H9 (cell line): ENCODE data around the gene MRPS35. TPM values are rescaled to one million over a fixed set of nuclear protein-coding genes. Genes with fewer than 3 reads are reported as not detected.

Source experiments
- DNase-seq: peaks from one replicate; pipeline ENCODE4 v3.0.0-alpha.2; 2017
- H2AFZ ChIP-seq: one replicate; pipeline ENCODE4 v1.6.1; 2013; ENCODE audit warnings: mild to moderate bottlenecking, low read length, control low read depth, moderate library complexity
- H2AK5ac ChIP-seq: 2 replicates; pipeline ENCODE4 v1.6.1; 2013; ENCODE audit warnings: low read length, control low read depth, mixed read lengths; ENCODE audit not compliant: insufficient read length
- H2BK120ac ChIP-seq: one replicate; pipeline ENCODE4 v1.6.1; 2013; ENCODE audit warnings: low read depth, mild to moderate bottlenecking, low read length, control low read depth, inconsistent platforms; ENCODE audit not compliant: poor library complexity, severe bottlenecking
- H2BK12ac ChIP-seq: 2 replicates; pipeline ENCODE4 v1.6.1; 2013; ENCODE audit warnings: low read length, control low read depth, mixed read lengths, low read depth; ENCODE audit not compliant: insufficient read length
- H2BK15ac ChIP-seq: 2 replicates; pipeline ENCODE4 v1.6.1; 2013; ENCODE audit warnings: low read depth, low read length, control low read depth
- H2BK20ac ChIP-seq: one replicate; pipeline ENCODE4 v1.6.1; 2013; ENCODE audit warnings: low read depth, mild to moderate bottlenecking, low read length, control low read depth, inconsistent platforms; ENCODE audit not compliant: poor library complexity, severe bottlenecking
- H2BK5ac ChIP-seq: 2 replicates; pipeline ENCODE4 v1.6.1; 2013; ENCODE audit warnings: low read length, control low read depth, mixed read lengths; ENCODE audit not compliant: insufficient read length
- H3K14ac ChIP-seq: 2 replicates; pipeline ENCODE4 v1.6.1; 2013; ENCODE audit warnings: low read length, control low read depth; ENCODE audit not compliant: insufficient read depth
- H3K18ac ChIP-seq: 2 replicates; pipeline ENCODE4 v1.6.1; 2013; ENCODE audit warnings: low read depth, mild to moderate bottlenecking, mixed read lengths, low read length, control low read depth; ENCODE audit not compliant: insufficient read length
- H3K23ac ChIP-seq: 2 replicates; pipeline ENCODE4 v1.6.1; 2013; ENCODE audit warnings: low read length, control low read depth, mixed read lengths, low read depth; ENCODE audit not compliant: insufficient read length
- H3K23me2 ChIP-seq: 2 replicates; pipeline ENCODE4 v1.6.1; 2013; ENCODE audit warnings: low read depth, mild to moderate bottlenecking, mixed read lengths, low read length, control low read depth; ENCODE audit not compliant: insufficient read length, poor library complexity, severe bottlenecking
- H3K27ac ChIP-seq: 2 replicates; pipeline ENCODE4 v1.5.1; 2013; ENCODE audit warnings: low read length, control low read depth, mixed read lengths, low read depth; ENCODE audit not compliant: insufficient read length
- H3K27me3 ChIP-seq: 2 replicates; pipeline ENCODE4 v1.6.1; 2013; ENCODE audit warnings: low read length, control low read depth, inconsistent platforms; ENCODE audit not compliant: insufficient read depth
- H3K4ac ChIP-seq: 2 replicates; pipeline ENCODE4 v1.6.1; 2013; ENCODE audit warnings: low read depth, mild to moderate bottlenecking, control low read depth, inconsistent platforms, low read length, moderate library complexity
- H3K4me1 ChIP-seq: 2 replicates; pipeline ENCODE4 v1.6.1; 2013; ENCODE audit warnings: low read length, control low read depth, inconsistent platforms; ENCODE audit not compliant: insufficient read depth
- H3K4me2 ChIP-seq: 2 replicates; pipeline ENCODE4 v1.6.1; 2013; ENCODE audit warnings: low read length, control low read depth, mixed read lengths; ENCODE audit not compliant: insufficient read length, insufficient read depth
- H3K56ac ChIP-seq: 2 replicates; pipeline ENCODE4 v1.6.1; 2013; ENCODE audit warnings: low read depth, mild to moderate bottlenecking, mixed read lengths, low read length, control low read depth; ENCODE audit not compliant: insufficient read length
- H3K79me1 ChIP-seq: 2 replicates; pipeline ENCODE4 v1.6.1; 2013; ENCODE audit warnings: low read depth, mild to moderate bottlenecking, moderate library complexity, low read length, control low read depth, inconsistent platforms; ENCODE audit not compliant: insufficient read depth, poor library complexity, severe bottlenecking
- H3K79me2 ChIP-seq: 2 replicates; pipeline ENCODE4 v1.6.1; 2013; ENCODE audit warnings: low read length, control low read depth, inconsistent platforms; ENCODE audit not compliant: insufficient read depth
- H3K9ac ChIP-seq: 2 replicates; pipeline ENCODE4 v1.6.1; 2013; ENCODE audit warnings: low read length, control low read depth, mixed read lengths; ENCODE audit not compliant: insufficient read length; ENCODE audit errors: extremely low read depth
- H3K9me3 ChIP-seq: one replicate; pipeline ENCODE4 v1.6.1; 2013; ENCODE audit warnings: low read depth, low read length, inconsistent platforms; ENCODE audit not compliant: control insufficient read depth
- H3T11ph ChIP-seq: one replicate; pipeline ENCODE4 v1.6.1; 2013; ENCODE audit warnings: mild to moderate bottlenecking, low read length, control low read depth, inconsistent platforms
- H4K20me1 ChIP-seq: one replicate; pipeline ENCODE4 v1.6.1; 2013; ENCODE audit not compliant: control insufficient read depth, insufficient read length, insufficient read depth
- H4K5ac ChIP-seq: 2 replicates; pipeline ENCODE4 v1.6.1; 2013; ENCODE audit warnings: low read depth, mild to moderate bottlenecking, mixed read lengths, low read length, control low read depth; ENCODE audit not compliant: insufficient read length
- H4K8ac ChIP-seq: replicated peaks from 2 replicates; pipeline ENCODE4 v1.6.1; 2013; ENCODE audit warnings: low read length, control low read depth, mixed read lengths, low read depth; ENCODE audit not compliant: insufficient read length
- H4K91ac ChIP-seq: 2 replicates; pipeline ENCODE4 v1.6.1; 2013; ENCODE audit warnings: low read depth, mild to moderate bottlenecking, moderate library complexity, mixed read lengths, low read length, control low read depth; ENCODE audit not compliant: insufficient read length
- H3K27ac Mint-ChIP-seq, 3 experiments: 2 replicates in 2 of 3; 3 replicates in 1 of 3; pipeline ENCODE4 v1.8.0; 2020 to 2021; ENCODE audit warnings: mixed read lengths in 3 of 3, mild to moderate bottlenecking in 1 of 3, moderate library complexity in 1 of 3
- H3K27me3 Mint-ChIP-seq: 2 replicates; pipeline ENCODE4 v1.8.0; 2021; ENCODE audit warnings: low read depth, mild to moderate bottlenecking, moderate library complexity, mixed read lengths
- H3K36me3 Mint-ChIP-seq, 3 experiments: 2 replicates in 2 of 3; 3 replicates in 1 of 3; pipeline ENCODE4 v1.8.0; 2020 to 2021; ENCODE audit warnings: low read depth in 3 of 3, mixed read lengths in 3 of 3; ENCODE audit not compliant: insufficient read depth in 1 of 3
- H3K4me1 Mint-ChIP-seq, 2 experiments: 2 replicates each; pipeline ENCODE4 v1.8.0; 2020; ENCODE audit warnings: mixed read lengths in 2 of 2
- H3K4me3 Mint-ChIP-seq, 2 experiments: 2 replicates in 1 of 2; 3 replicates in 1 of 2; pipeline ENCODE4 v1.8.0; 2020 to 2021; ENCODE audit warnings: mild to moderate bottlenecking in 2 of 2, mixed read lengths in 2 of 2, moderate library complexity in 1 of 2
- H3K9me3 Mint-ChIP-seq, 2 experiments: 2 replicates in 1 of 2; 3 replicates in 1 of 2; pipeline ENCODE4 v1.8.0; 2020; ENCODE audit warnings: mild to moderate bottlenecking in 2 of 2, mixed read lengths in 2 of 2, moderate library complexity in 1 of 2
- WGBS: extraction: QIAGEN DNeasy Blood & Tissue Kit; methylation state at CpG from one replicate; pipeline ENCODE4 v1.1.7; 2013; ENCODE audit warnings: missing lambda C conversion rate, low lambda C conversion rate, mixed read lengths; ENCODE audit not compliant: insufficient read length; ENCODE audit errors: extremely low coverage; 5-methylcytosine and 5-hydroxymethylcytosine counted together
- total RNA-seq: library from RNA; stranded (reverse); gene quantifications from 2 replicates; pipeline ENCODE4 v1.2.1, GENCODE V29; 2021
- TF ChIP-seq, protein P1 (sequence below): fragments of 200-600 bp; sonication (generic); conservative IDR thresholded peaks from 3 replicates; pipeline ENCODE4 v1.8.0; 2021; ENCODE audit warnings: antibody characterized with exemption, mild to moderate bottlenecking

MRPS35 gene
- total RNA-seq, 1 experiment from 2014 or later = 45.4 TPM

DNA sequence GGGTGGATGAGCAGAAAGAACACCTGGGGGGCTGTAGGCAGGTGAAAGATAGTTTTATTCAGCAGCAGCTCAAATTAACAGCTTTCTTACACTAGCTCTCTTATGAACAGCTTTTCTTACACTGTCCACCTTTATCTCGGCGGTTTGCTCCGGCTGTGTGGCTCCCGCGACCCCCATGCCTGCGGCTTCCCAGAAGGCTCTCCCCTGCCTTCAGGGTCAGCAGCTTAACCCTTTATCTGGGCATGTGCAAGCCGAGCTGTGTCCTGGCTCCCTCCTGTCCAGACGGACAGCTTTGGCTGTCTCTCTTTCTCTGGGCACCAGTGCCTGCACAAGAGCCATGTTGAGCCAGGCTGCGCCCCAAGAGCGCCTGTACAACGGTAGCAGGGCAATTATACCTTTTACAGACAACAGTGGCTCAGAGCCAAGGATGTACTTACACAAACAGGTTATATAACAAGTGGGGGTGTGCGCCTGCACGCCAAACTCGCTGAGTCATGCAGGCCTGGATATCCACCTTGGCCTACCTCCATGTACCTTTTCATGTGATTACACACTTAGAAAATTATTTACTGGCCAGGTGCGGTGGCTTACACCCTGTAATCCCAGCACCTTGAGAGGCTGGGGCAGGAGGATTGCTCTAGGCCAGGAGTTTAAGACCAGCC lies 40.9 kb downstream of the MRPS35 start:
- TF ChIP-seq, protein P1, sequence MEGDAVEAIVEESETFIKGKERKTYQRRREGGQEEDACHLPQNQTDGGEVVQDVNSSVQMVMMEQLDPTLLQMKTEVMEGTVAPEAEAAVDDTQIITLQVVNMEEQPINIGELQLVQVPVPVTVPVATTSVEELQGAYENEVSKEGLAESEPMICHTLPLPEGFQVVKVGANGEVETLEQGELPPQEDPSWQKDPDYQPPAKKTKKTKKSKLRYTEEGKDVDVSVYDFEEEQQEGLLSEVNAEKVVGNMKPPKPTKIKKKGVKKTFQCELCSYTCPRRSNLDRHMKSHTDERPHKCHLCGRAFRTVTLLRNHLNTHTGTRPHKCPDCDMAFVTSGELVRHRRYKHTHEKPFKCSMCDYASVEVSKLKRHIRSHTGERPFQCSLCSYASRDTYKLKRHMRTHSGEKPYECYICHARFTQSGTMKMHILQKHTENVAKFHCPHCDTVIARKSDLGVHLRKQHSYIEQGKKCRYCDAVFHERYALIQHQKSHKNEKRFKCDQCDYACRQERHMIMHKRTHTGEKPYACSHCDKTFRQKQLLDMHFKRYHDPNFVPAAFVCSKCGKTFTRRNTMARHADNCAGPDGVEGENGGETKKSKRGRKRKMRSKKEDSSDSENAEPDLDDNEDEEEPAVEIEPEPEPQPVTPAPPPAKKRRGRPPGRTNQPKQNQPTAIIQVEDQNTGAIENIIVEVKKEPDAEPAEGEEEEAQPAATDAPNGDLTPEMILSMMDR = no peak
- Histone ChIP-seq H2BK12ac (no peak overlapping the region), H3K18ac (no peak overlapping the region), H2AK5ac (no peak overlapping the region), H4K5ac (no peak overlapping the region), H3K4me1 (no peaks in the 10 kb centered on the region), H3K23me2 (no peaks in the 10 kb centered on the region), H3K4me2 (no peak overlapping the region), H2BK20ac (no peak overlapping the region), H3T11ph (no peak overlapping the region), H3K9me3 (no peaks in the 10 kb centered on the region), H4K91ac (no peak overlapping the region), H3K79me1 (no peaks in the 10 kb centered on the region), H3K27me3 (no peaks in the 10 kb centered on the region), H2AFZ (no peak overlapping the region), H3K27ac (no peak overlapping the region), H3K79me2 (no peaks in the 10 kb centered on the region), H3K56ac (no peak overlapping the region), H3K9ac (no peak overlapping the region), H3K23ac (no peak overlapping the region), H3K14ac (no peak overlapping the region), H4K8ac (no peak overlapping the region), H2BK5ac (no peak overlapping the region), H4K20me1 (no peaks in the 10 kb centered on the region), H2BK120ac (no peak overlapping the region), H3K4ac (no peak overlapping the region), H2BK15ac (no peak overlapping the region)
- Mint-ChIP-seq H3K27ac (peak overlapping the region in 1 of 3 experiments; percentile 77; a peak in 2 of 7 replicates), H3K27me3 (no peaks in the 10 kb centered on the region), H3K9me3 (no peaks in the 10 kb centered on the region), H3K4me1 (no peaks in the 10 kb centered on the region), H3K36me3 (peaks cover 5 to 22% (median 17%) of the 10 kb centered on the region in 3 experiments; a peak in 5 of 7 replicates), H3K4me3 (no peak overlapping the region)
- no CpG with 5 or more reads among the region's 15 CpGs for WGBS
- DNase-seq = no peak
